RWPE1 (cell line): Measurements from ENCODE around the gene PLN.

ENCODE experiments used
- CTCF ChIA-PET: fragments of 350-600 bp; sonication (Branson Sonifier 250); formaldehyde crosslinking; extraction: SDS; loops from one replicate; lab custom pipeline; 2021; lab: Yijun Ruan, JAX
- POLR2A ChIA-PET: fragments of 400-600 bp; formaldehyde crosslinking; extraction: SDS; loops from one replicate; lab custom pipeline; 2020; ENCODE audit warnings: antibody characterized with exemption; ENCODE audit not compliant: low non-redundant PET; lab: Yijun Ruan, JAX
- DNase-seq: peaks from one replicate; pipeline ENCODE4 v3.0.0; 2012; ENCODE audit warnings: low spot score
- H3K27ac ChIP-seq: fragments of 450-650 bp; 2 replicates; pipeline ENCODE4 v1.5.1; 2017
- TF ChIP-seq, protein P1 (sequence below): fragments of 450-650 bp; conservative IDR thresholded peaks from 2 replicates; pipeline ENCODE4 v1.5.1; 2017; ENCODE audit warnings: low read depth, mild to moderate bottlenecking

PLN gene

DNA sequence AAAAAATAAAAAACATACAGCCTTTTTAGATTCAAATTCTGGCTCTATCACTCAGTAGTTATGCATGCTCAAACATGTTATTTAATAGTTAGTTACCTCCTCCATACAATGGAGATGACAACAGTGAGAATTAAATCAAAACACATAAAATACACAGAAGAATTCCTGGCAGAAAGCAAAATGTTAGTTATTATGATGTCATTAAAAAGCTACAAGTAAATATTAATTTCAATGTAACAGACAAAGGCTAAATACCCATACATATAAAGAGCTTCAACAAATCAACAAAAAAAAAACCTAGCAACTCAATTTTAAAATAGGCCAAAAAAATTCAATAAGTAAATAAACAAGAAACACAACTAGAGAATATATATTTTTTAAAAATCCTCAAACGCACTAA, 21.4 kb downstream of the PLN start:
- CTCF ChIA-PET, result no interaction called here
- no peak overlapping the region for H3K27ac ChIP-seq
- TF ChIP-seq, protein P1, sequence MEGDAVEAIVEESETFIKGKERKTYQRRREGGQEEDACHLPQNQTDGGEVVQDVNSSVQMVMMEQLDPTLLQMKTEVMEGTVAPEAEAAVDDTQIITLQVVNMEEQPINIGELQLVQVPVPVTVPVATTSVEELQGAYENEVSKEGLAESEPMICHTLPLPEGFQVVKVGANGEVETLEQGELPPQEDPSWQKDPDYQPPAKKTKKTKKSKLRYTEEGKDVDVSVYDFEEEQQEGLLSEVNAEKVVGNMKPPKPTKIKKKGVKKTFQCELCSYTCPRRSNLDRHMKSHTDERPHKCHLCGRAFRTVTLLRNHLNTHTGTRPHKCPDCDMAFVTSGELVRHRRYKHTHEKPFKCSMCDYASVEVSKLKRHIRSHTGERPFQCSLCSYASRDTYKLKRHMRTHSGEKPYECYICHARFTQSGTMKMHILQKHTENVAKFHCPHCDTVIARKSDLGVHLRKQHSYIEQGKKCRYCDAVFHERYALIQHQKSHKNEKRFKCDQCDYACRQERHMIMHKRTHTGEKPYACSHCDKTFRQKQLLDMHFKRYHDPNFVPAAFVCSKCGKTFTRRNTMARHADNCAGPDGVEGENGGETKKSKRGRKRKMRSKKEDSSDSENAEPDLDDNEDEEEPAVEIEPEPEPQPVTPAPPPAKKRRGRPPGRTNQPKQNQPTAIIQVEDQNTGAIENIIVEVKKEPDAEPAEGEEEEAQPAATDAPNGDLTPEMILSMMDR, result no peak
- POLR2A ChIA-PET, result no interaction called here
- DNase-seq, result no peak

DNA sequence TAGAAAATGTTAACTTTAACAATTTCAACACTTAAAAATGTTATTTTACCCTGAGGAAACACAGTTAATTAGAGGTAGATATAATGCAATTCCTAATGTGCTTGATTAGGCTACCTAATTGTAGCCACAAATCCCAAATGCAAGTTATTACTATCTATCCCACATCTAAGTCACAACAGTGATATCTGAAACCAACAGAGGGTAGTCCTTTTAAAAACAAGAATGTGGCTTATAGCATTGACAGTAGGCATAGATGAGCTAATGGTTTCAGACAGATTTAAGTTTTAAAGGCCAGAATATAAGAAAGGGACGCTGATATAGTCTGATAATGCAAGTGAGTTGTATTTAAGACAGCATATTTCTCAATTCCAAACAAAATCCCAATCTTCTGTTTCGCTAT, 23.0 kb downstream of the PLN start:
- DNase-seq, result no peak
- H3K27ac ChIP-seq, result no peak overlapping the region
- ChIA-PET CTCF (interaction anchor here (1.1 kb wide), 1 partner anchor 10 kb away, joined by 3 read pairs; no protein-coding TSS in a partner anchor), POLR2A (no interaction called here)
- TF ChIP-seq, protein P1, result no peak

DNA sequence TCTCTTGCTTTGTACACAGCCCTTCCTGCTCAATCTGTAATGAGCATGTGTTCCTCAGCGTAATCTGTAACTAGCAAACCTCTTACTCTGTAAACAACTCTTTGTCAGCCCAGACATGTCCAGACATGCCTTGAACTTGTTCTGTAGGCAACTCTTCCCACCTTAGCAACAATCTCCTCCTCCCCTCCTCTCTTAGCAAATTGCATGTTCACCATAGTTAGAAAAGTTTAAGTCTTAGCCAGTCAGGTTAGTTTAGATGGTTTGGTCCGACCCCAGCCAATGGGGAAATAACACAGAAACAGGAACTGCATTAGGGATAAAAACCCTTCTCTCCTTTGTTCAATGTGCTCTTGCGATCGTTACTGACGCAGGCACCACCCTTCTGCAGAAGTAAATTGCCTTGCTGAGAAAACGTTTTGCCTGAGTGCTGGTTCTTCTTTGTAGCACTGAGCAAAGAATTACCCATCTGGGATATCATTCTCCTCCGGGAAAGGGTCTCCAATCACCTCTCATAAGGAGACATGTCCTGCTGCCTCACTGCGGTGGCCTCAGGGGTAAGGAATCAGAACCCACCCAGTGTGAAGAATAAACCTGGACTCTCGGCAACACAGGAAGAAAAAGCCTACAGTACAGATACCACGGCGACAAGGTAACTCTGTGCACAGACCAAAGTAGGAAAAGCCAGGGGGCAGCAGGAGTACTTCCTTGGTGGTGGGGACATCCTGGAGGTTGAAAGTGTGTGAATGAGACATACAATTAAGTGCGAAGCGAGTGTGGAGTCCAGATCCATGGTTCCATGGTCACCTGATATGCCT, 26.2 kb downstream of the PLN start:
- no peak overlapping the region for H3K27ac ChIP-seq
- TF ChIP-seq, protein P1, result no peak
- no peak for DNase-seq
- ChIA-PET POLR2A (no interaction called here), CTCF (no interaction called here)

DNA sequence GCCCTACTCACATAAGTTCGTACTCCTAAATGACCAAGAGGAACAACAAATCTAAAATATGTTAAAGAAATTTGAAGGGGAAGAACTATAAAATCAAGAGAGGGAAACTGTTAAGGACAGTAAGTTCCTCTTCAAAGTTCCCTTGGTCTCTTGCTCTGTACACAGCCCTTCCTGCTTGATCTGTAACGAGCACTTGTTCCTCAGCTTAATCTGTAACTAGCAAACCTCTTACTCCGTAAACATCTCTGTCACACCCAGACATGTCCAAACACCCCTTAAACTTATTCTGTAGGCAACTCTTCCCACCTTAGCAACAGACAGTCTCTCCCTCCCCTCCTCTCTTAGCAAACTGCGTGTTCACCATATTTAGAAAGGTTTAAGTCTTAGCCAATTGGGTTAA, 29.9 kb downstream of the PLN start:
- no peak for DNase-seq
- TF ChIP-seq, protein P1, result no peak
- POLR2A ChIA-PET, result no interaction called here
- no peak overlapping the region for H3K27ac ChIP-seq
- CTCF ChIA-PET, result no interaction called here

DNA sequence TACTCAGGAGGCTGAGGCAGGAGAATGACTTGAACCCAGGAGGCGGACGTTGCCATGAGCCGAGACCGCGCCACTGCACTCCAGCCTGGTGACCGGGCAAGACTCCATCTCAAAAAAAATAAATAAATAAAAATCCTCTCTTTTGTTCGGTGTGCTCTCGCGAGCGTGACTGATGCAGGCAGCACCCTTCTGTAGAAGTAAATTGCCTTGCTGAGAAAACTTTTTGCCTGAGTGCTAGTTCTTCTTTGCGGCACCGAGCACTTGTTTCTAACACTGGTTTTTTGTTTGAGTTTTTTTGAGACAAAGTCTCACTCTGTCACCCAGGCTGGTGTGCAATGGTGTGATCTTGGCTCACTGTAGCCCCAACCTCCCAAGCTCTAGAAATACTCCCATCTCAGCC, 30.5 kb downstream of the PLN start:
- CTCF ChIA-PET, result no interaction called here
- no peak overlapping the region for H3K27ac ChIP-seq

DNA sequence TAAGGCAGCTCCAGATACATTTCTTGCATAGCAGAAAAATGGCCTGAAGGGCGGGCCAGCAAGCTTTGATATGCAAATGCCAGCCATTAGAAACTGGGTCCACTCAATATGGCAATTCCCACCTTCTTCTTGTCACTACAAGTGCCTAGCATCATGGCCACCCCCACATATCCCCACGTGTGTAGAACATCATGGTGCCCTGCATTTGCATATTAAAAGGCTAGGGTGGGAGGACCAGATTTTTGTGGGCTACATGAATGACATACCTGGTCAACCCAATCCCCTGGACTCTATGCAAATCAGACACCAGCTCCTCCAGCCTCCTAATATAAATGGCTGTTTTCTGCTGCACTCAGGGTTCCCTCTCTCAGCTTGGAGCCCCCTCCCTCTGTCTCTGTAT, 31.7 kb downstream of the PLN start:
- ChIA-PET CTCF (interaction anchor here (0.6 to 1.5 kb wide), 3 partner anchors 14 to 1014 kb away, joined by 3 to 5 read pairs (median 3); no protein-coding TSS in a partner anchor), POLR2A (no interaction called here)
- DNase-seq, result no peak
- TF ChIP-seq, protein P1, result no peak
- no peak overlapping the region for H3K27ac ChIP-seq

More for the DNA sequence above, 30.5 kb downstream of the PLN start:
- POLR2A ChIA-PET, result no interaction called here
- DNase-seq, result no peak
- TF ChIP-seq, protein P1, result no peak
